Osteoblast (primary cell): ENCODE measurements around the gene SOX15. TPM values are rescaled to one million over a fixed set of nuclear protein-coding genes. Genes with fewer than 3 reads are reported as not detected.

Experiments
- DNase-seq: peaks from one replicate; pipeline ENCODE4 v3.0.0; 2011; ENCODE audit warnings: low spot score, mixed read lengths; ENCODE audit not compliant: insufficient read length; ENCODE audit errors: missing footprints
- H2AFZ ChIP-seq: 2 replicates; pipeline ENCODE4 v1.6.0; 2011; ENCODE audit warnings: mild to moderate bottlenecking, low read length
- H3K27ac ChIP-seq: 2 replicates; pipeline ENCODE4 v1.5.1; 2011; ENCODE audit warnings: mild to moderate bottlenecking, low read depth, low read length, moderate library complexity
- H3K27me3 ChIP-seq: 2 replicates; pipeline ENCODE4 v1.6.0; 2012; ENCODE audit warnings: mild to moderate bottlenecking, control low read depth, inconsistent platforms, low read length, moderate library complexity; ENCODE audit not compliant: insufficient read depth
- H3K36me3 ChIP-seq: 2 replicates; pipeline ENCODE4 v1.5.1; 2011; ENCODE audit warnings: mild to moderate bottlenecking, low read length, control low read depth, moderate library complexity; ENCODE audit not compliant: insufficient read depth
- H3K4me1 ChIP-seq: 2 replicates; pipeline ENCODE4 v1.5.1; 2011; ENCODE audit warnings: mild to moderate bottlenecking, low read length, control low read depth, moderate library complexity; ENCODE audit not compliant: insufficient read depth
- H3K4me2 ChIP-seq: 2 replicates; pipeline ENCODE4 v1.6.0; 2011; ENCODE audit warnings: mild to moderate bottlenecking, low read length; ENCODE audit not compliant: insufficient read depth
- H3K4me3 ChIP-seq: fragments of 200-600 bp; sonication (generic); 3 replicates; pipeline ENCODE4 v1.5.1; 2012; ENCODE audit warnings: mild to moderate bottlenecking, low read length, inconsistent platforms; ENCODE audit not compliant: insufficient read depth
- H3K79me2 ChIP-seq: 2 replicates; pipeline ENCODE4 v1.6.0; 2012; ENCODE audit warnings: mild to moderate bottlenecking, low read length, control low read depth, inconsistent platforms; ENCODE audit not compliant: insufficient read depth
- H3K9me3 ChIP-seq: 2 replicates; pipeline ENCODE4 v1.5.1; 2011; ENCODE audit warnings: low read depth, low read length, control low read depth
- H4K20me1 ChIP-seq: 2 replicates; pipeline ENCODE4 v1.6.0; 2012; ENCODE audit warnings: mild to moderate bottlenecking, low read length, control low read depth; ENCODE audit not compliant: insufficient read depth
- CTCF ChIP-seq: IDR thresholded peaks from 2 replicates; pipeline ENCODE4 v1.5.1; 2011; ENCODE audit warnings: mild to moderate bottlenecking, low read depth, low read length, moderate library complexity; ENCODE audit errors: extremely low read depth
- total RNA-seq: library from RNA; depleted of rRNA; stranded (reverse); fragments of >200 nt; gene quantifications from 2 replicates; pipeline ENCODE4 v1.2.3, GENCODE V29; 2012

Gene SOX15
- total RNA-seq, 1 donor: 0.72 TPM

- H3K4me2 ChIP-seq: no peak overlapping the region
- H3K9me3 ChIP-seq: no peaks in the 10 kb centered on the region
- H3K27me3 ChIP-seq: no peaks in the 10 kb centered on the region
- no peaks in the 10 kb centered on the region for H4K20me1 ChIP-seq
- H3K27ac ChIP-seq: no peak overlapping the region
- peak; percentile 97 for DNase-seq
- no peaks in the 10 kb centered on the region for H3K4me1 ChIP-seq
- H3K79me2 ChIP-seq: peaks cover under 1% of the 10 kb centered on the region
- H3K4me3 ChIP-seq: no peak overlapping the region
- TF ChIP-seq CTCF: peak; percentile 72
- peak overlapping the region; percentile 38 for H2AFZ ChIP-seq
- no peaks in the 10 kb centered on the region for H3K36me3 ChIP-seq
These were observed 42.6 kb upstream of the SOX15 start for GRCh38 chr17:7632492-7632894.

GRCh38 chr17:7631398-7632380, 41.8 kb upstream of the SOX15 start:
- Histone ChIP-seq H3K4me1 (peaks cover 2% of the 10 kb centered on the region), H3K27ac (no peak overlapping the region), H2AFZ (no peak overlapping the region), H3K4me3 (no peak overlapping the region), H3K4me2 (no peak overlapping the region), H3K79me2 (peaks cover 9% of the 10 kb centered on the region), H3K9me3 (no peaks in the 10 kb centered on the region), H4K20me1 (no peaks in the 10 kb centered on the region), H3K27me3 (no peaks in the 10 kb centered on the region), H3K36me3 (no peaks in the 10 kb centered on the region)
- TF ChIP-seq CTCF: no peak
- DNase-seq: no peak

GRCh38 chr17:7629939-7630571, 40.2 kb upstream of the SOX15 start, which contains the start of gene SHBG:
SHBG (plus strand) TSS chr17:7630135; CDS start chr17:7630173, 38 bp downstream.
- no peak within 1 kb of the TSS for H3K27ac ChIP-seq
- no peak within 1 kb of the TSS for H2AFZ ChIP-seq
- TF ChIP-seq CTCF: no peak
- peaks cover 5% of the 10 kb centered on the region for H3K4me1 ChIP-seq
- no peaks in the 10 kb centered on the region for H3K9me3 ChIP-seq
- DNase-seq: no peak
- no peaks in the 10 kb centered on the region for H3K27me3 ChIP-seq
- H4K20me1 ChIP-seq: no peaks in the 10 kb centered on the region
- no peaks in the 10 kb centered on the region for H3K36me3 ChIP-seq
- no peak within 1 kb of the TSS for H3K4me2 ChIP-seq
- peaks cover 15% of the 10 kb centered on the region for H3K79me2 ChIP-seq
- H3K4me3 ChIP-seq: no peak within 1 kb of the TSS
